ENCODE measurements around the gene DBN1. TPM values are rescaled to one million over a fixed set of nuclear protein-coding genes. Genes with fewer than 3 reads are reported as not detected.

The DBN1 gene
- polyA plus RNA-seq, 1 experiment: 164 TPM

- ChIA-PET POLR2A (interaction anchor here (0.6 to 12.1 kb wide), 16 partner anchors 8 to 106 kb away, joined by 3 to 230 read pairs (median 4); partner anchors contain the start of genes B4GALT7, DBN1, DDX41 and PRR7), CTCF (interaction anchor here (0.9 to 2.4 kb wide), 4 partner anchors 39 to 92 kb away, joined by 3 to 13 read pairs (median 8); no protein-coding TSS in a partner anchor)
- peak overlapping the region; percentile 95 for H3K4me3 ChIP-seq (ENCODE audit: low read depth, low read length)
- peak; percentile 49 for TF ChIP-seq CTCF (IDR thresholded peaks at IDR 0.05; ENCODE audit: low read depth, low read length)
- no peaks in the 10 kb centered on the region; the same call in 1 of the 2 replicates for H3K9me3 ChIP-seq (ENCODE audit: control insufficient read depth, insufficient read depth, low read length)
- no peak for DNase-seq (ENCODE audit: low read depth, low spot score)
- H3K27me3 ChIP-seq (ENCODE audit: control insufficient read depth, insufficient read depth, low read length): no peaks in the 10 kb centered on the region
- peak overlapping the region; percentile 99 for H3K27ac ChIP-seq (ENCODE audit: low read depth, low read length)
Measured at GRCh38 chr5:177496070-177496726, 22.8 kb upstream of the DBN1 start.

- TF ChIP-seq CTCF (IDR thresholded peaks at IDR 0.05; ENCODE audit: low read depth, low read length): no peak
- H3K4me3 ChIP-seq (ENCODE audit: low read depth, low read length): peak overlapping the region; percentile 95
- no peaks in the 10 kb centered on the region; the same call in 1 of the 2 replicates for H3K9me3 ChIP-seq (ENCODE audit: control insufficient read depth, insufficient read depth, low read length)
- H3K27me3 ChIP-seq (ENCODE audit: control insufficient read depth, insufficient read depth, low read length): no peaks in the 10 kb centered on the region
- CTCF ChIA-PET: interaction anchor here (0.9 to 2.4 kb wide), 5 partner anchors 32 to 91 kb away, joined by 3 to 13 read pairs (median 6); no protein-coding TSS in a partner anchor
- peak overlapping the region; percentile 99 for H3K27ac ChIP-seq (ENCODE audit: low read depth, low read length)
- DNase-seq (ENCODE audit: low read depth, low spot score): peak; percentile 85
- POLR2A ChIA-PET: interaction anchor here (0.5 to 12.1 kb wide), 16 partner anchors 8 to 356 kb away, joined by 3 to 230 read pairs (median 5); partner anchors contain the start of genes DBN1, DDX41, PRR7 and TMED9
Measured at GRCh38 chr5:177495243-177496060, 22.0 kb upstream of the DBN1 start.

- H3K27ac ChIP-seq (ENCODE audit: low read depth, low read length): peak overlapping the region; percentile 99
- CTCF ChIA-PET: interaction anchor here (0.9 to 2.4 kb wide), 4 partner anchors 31 to 90 kb away, joined by 4 to 13 read pairs (median 8); no protein-coding TSS in a partner anchor
- peak; percentile 56 for TF ChIP-seq CTCF (IDR thresholded peaks at IDR 0.05; ENCODE audit: low read depth, low read length)
- peak; percentile 85 for DNase-seq (ENCODE audit: low read depth, low spot score)
- POLR2A ChIA-PET: interaction anchor here (0.7 to 12.1 kb wide), 11 partner anchors 8 to 115 kb away, joined by 3 to 230 read pairs (median 6); partner anchors contain the start of genes DBN1 and DDX41
- H3K27me3 ChIP-seq (ENCODE audit: control insufficient read depth, insufficient read depth, low read length): no peaks in the 10 kb centered on the region
- peak overlapping the region; percentile 95 for H3K4me3 ChIP-seq (ENCODE audit: low read depth, low read length)
- no peaks in the 10 kb centered on the region; the same call in 1 of the 2 replicates for H3K9me3 ChIP-seq (ENCODE audit: control insufficient read depth, insufficient read depth, low read length)
Measured at GRCh38 chr5:177494346-177495195, 21.1 kb upstream of the DBN1 start.

- no peaks in the 10 kb centered on the region for H3K27me3 ChIP-seq (ENCODE audit: control insufficient read depth, insufficient read depth, low read length)
- DNase-seq (ENCODE audit: low read depth, low spot score): no peak
- H3K9me3 ChIP-seq (ENCODE audit: control insufficient read depth, insufficient read depth, low read length): no peaks in the 10 kb centered on the region; the same call in 1 of the 2 replicates
- no peak for TF ChIP-seq CTCF (IDR thresholded peaks at IDR 0.05; ENCODE audit: low read depth, low read length)
- POLR2A ChIA-PET: interaction anchor here (0.8 to 12.1 kb wide), 5 partner anchors 7 to 52 kb away, joined by 4 to 230 read pairs (median 18); partner anchors contain the start of gene DBN1
- peak overlapping the region; percentile 95 for H3K4me3 ChIP-seq (ENCODE audit: low read depth, low read length)
- CTCF ChIA-PET: interaction anchor here (1.5 to 2.4 kb wide), 3 partner anchors 8 to 37 kb away, joined by 5 to 11 read pairs (median 6); no protein-coding TSS in a partner anchor
- H3K27ac ChIP-seq (ENCODE audit: low read depth, low read length): peak overlapping the region; percentile 99
Measured at GRCh38 chr5:177493795-177494345, 20.4 kb upstream of the DBN1 start.
